Measurements from ENCODE around the gene SEZ6L. TPM values are rescaled to one million over a fixed set of nuclear protein-coding genes. Genes with fewer than 3 reads are reported as not detected.

Gene SEZ6L
- total RNA-seq, 1 donor from 2014 or later, result 0.18 TPM

- no peaks in the 10 kb centered on the region for H3K36me3 Mint-ChIP-seq
- DNase-seq (ENCODE audit: low spot score in 2 of 2, unreplicated experiment in 2 of 2), result no peak
- no peaks in the 10 kb centered on the region for H3K9me3 Mint-ChIP-seq
- H3K27me3 Mint-ChIP-seq (ENCODE audit: low read depth), result peaks cover 34% of the 10 kb centered on the region
- no peak overlapping the region for H3K27ac Mint-ChIP-seq
- H3K4me3 Mint-ChIP-seq, result no peak overlapping the region
- no peak for TF ChIP-seq CTCF (IDR thresholded peaks at IDR 0.05; ENCODE audit: unreplicated experiment)
- no peaks in the 10 kb centered on the region for H3K4me1 Mint-ChIP-seq
Measured at GRCh38 chr22:26287382-26288225, 118.3 kb downstream of the SEZ6L start.

- TF ChIP-seq CTCF (IDR thresholded peaks at IDR 0.05; ENCODE audit: unreplicated experiment), result no peak
- no peak overlapping the region for H3K4me3 Mint-ChIP-seq
- H3K27me3 Mint-ChIP-seq (ENCODE audit: low read depth), result peaks cover 42% of the 10 kb centered on the region
- no peaks in the 10 kb centered on the region for H3K36me3 Mint-ChIP-seq
- no peak for DNase-seq (ENCODE audit: low spot score in 2 of 2, unreplicated experiment in 2 of 2)
- no peaks in the 10 kb centered on the region for H3K4me1 Mint-ChIP-seq
- H3K27ac Mint-ChIP-seq, result no peak overlapping the region
- no peaks in the 10 kb centered on the region for H3K9me3 Mint-ChIP-seq
Measured at GRCh38 chr22:26289611-26290101, 120.4 kb downstream of the SEZ6L start.

- H3K36me3 Mint-ChIP-seq, result no peaks in the 10 kb centered on the region
- H3K9me3 Mint-ChIP-seq, result no peaks in the 10 kb centered on the region
- H3K4me3 Mint-ChIP-seq, result no peak overlapping the region
Measured at GRCh38 chr22:26291940-26292666, 122.8 kb downstream of the SEZ6L start.

DNA sequence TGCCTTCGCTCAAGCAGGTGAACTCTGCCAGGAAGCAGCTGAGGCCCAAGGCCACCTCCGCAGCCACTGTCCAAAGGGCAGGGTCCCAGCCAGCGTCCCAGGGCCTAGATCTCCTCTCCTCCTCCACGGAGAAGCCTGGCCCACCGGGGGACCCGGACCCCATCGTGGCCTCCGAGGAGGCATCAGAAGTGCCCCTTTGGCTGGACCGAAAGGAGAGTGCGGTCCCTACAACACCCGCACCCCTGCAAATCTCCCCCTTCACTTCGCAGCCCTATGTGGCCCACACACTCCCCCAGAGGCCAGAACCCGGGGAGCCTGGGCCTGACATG lies 123.4 kb downstream of the SEZ6L start:
- no peaks in the 10 kb centered on the region for H3K36me3 Mint-ChIP-seq
- DNase-seq (ENCODE audit: low spot score in 2 of 2, unreplicated experiment in 2 of 2), result no peak
- H3K27ac Mint-ChIP-seq, result no peak overlapping the region
- no peak for TF ChIP-seq CTCF (IDR thresholded peaks at IDR 0.05; ENCODE audit: unreplicated experiment)
- peaks cover 50% of the 10 kb centered on the region for H3K27me3 Mint-ChIP-seq (ENCODE audit: low read depth)
- H3K9me3 Mint-ChIP-seq, result no peaks in the 10 kb centered on the region
- H3K4me3 Mint-ChIP-seq, result no peak overlapping the region
- no peaks in the 10 kb centered on the region for H3K4me1 Mint-ChIP-seq

More at GRCh38 chr22:26291940-26292666, 122.8 kb downstream of the SEZ6L start:
- TF ChIP-seq CTCF (IDR thresholded peaks at IDR 0.05; ENCODE audit: unreplicated experiment), result no peak
- Mint-ChIP-seq H3K27ac (no peak overlapping the region), H3K27me3 (ENCODE audit: low read depth) (peaks cover 48% of the 10 kb centered on the region), H3K4me1 (no peaks in the 10 kb centered on the region)
- no peak for DNase-seq (ENCODE audit: low spot score in 2 of 2, unreplicated experiment in 2 of 2)

- no peak for TF ChIP-seq CTCF (IDR thresholded peaks at IDR 0.05; ENCODE audit: unreplicated experiment)
- no peaks in the 10 kb centered on the region for H3K9me3 Mint-ChIP-seq
- H3K36me3 Mint-ChIP-seq, result no peaks in the 10 kb centered on the region
- no peak for DNase-seq (ENCODE audit: low spot score in 2 of 2, unreplicated experiment in 2 of 2)
- no peaks in the 10 kb centered on the region for H3K4me1 Mint-ChIP-seq
- peaks cover 51% of the 10 kb centered on the region for H3K27me3 Mint-ChIP-seq (ENCODE audit: low read depth)
- H3K27ac Mint-ChIP-seq, result no peak overlapping the region
- no peak overlapping the region for H3K4me3 Mint-ChIP-seq
Measured at GRCh38 chr22:26295563-26296126, 126.4 kb downstream of the SEZ6L start.
